Kidney epithelial cell (primary cell): ENCODE measurements around the gene RADIL. TPM values are rescaled to one million over a fixed set of nuclear protein-coding genes. Genes with fewer than 3 reads are reported as not detected.

Experiments
- DNase-seq: peaks from one replicate; pipeline ENCODE4 v3.0.0-alpha.2; 2010; ENCODE audit warnings: low read depth
- H3K27me3 ChIP-seq: 2 replicates; pipeline ENCODE4 v1.6.0; 2011; ENCODE audit warnings: low read length; ENCODE audit not compliant: control insufficient read depth, insufficient read depth
- H3K36me3 ChIP-seq: 2 replicates; pipeline ENCODE4 v1.5.1; 2011; ENCODE audit warnings: low read length; ENCODE audit not compliant: control insufficient read depth, insufficient read depth
- H3K4me3 ChIP-seq: 2 replicates; pipeline ENCODE4 v1.5.1; 2011; ENCODE audit warnings: low read depth, mild to moderate bottlenecking, control low read depth, low read length
- total RNA-seq: library from RNA; depleted of rRNA; stranded (reverse); fragments of >200 nt; gene quantifications from 2 replicates; pipeline ENCODE4 v1.2.3, GENCODE V29; 2015
- TF ChIP-seq, protein P1 (sequence below): IDR thresholded peaks from 2 replicates; pipeline ENCODE4 v1.5.1; 2011; ENCODE audit warnings: mild to moderate bottlenecking, moderate library complexity, low read length, control low read depth, inconsistent platforms; ENCODE audit not compliant: insufficient read depth, poor library complexity, severe bottlenecking

Gene RADIL
- total RNA-seq, 1 donor from 2014 or later = 3.5 TPM

DNA sequence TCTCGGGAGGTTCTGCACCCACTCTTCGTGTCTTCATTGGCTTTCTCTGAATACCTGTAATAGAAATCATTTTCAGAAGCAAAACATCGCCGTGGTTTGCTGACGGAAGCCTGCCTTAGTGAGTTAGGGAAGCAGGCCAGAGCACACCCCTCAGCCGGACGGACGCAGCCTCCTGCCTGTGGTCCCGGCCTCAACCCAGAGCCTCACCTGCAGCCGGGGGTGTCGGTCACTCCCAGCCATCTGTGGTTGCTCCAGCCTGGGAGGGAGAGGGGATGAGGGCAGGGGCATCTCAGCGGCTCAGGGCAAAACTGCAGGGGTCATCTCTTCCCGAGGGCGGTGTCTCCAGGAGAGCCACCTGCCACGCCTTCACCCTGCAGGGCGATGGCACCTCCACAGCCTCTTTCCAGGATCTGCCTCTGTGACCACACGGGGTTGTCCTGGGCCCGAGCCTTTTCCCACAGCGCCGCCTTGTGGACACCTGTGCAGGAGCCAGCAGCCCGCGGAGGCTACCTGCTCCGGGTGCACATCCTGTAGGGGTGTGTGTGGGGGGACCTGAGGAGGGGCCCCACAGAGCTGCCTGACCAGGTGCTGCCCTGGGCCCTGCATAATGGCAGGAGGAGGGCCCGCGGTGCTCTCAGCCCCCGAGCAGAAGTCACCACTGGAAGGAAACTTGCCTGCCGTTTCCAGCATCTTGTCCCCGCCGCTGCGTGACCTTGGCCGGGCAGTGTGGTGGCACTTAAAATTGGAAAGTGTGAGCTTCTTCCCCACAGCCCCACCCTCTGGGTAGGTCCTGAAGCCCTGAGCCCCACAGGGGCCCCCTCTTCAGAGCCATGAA, 129.7 kb downstream of the RADIL start:
- peaks cover 3% of the 10 kb centered on the region for H3K36me3 ChIP-seq
- TF ChIP-seq, protein P1, sequence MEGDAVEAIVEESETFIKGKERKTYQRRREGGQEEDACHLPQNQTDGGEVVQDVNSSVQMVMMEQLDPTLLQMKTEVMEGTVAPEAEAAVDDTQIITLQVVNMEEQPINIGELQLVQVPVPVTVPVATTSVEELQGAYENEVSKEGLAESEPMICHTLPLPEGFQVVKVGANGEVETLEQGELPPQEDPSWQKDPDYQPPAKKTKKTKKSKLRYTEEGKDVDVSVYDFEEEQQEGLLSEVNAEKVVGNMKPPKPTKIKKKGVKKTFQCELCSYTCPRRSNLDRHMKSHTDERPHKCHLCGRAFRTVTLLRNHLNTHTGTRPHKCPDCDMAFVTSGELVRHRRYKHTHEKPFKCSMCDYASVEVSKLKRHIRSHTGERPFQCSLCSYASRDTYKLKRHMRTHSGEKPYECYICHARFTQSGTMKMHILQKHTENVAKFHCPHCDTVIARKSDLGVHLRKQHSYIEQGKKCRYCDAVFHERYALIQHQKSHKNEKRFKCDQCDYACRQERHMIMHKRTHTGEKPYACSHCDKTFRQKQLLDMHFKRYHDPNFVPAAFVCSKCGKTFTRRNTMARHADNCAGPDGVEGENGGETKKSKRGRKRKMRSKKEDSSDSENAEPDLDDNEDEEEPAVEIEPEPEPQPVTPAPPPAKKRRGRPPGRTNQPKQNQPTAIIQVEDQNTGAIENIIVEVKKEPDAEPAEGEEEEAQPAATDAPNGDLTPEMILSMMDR = peak; percentile 99
- H3K27me3 ChIP-seq = no peaks in the 10 kb centered on the region
- no peak overlapping the region for H3K4me3 ChIP-seq
- no peak for DNase-seq

DNA sequence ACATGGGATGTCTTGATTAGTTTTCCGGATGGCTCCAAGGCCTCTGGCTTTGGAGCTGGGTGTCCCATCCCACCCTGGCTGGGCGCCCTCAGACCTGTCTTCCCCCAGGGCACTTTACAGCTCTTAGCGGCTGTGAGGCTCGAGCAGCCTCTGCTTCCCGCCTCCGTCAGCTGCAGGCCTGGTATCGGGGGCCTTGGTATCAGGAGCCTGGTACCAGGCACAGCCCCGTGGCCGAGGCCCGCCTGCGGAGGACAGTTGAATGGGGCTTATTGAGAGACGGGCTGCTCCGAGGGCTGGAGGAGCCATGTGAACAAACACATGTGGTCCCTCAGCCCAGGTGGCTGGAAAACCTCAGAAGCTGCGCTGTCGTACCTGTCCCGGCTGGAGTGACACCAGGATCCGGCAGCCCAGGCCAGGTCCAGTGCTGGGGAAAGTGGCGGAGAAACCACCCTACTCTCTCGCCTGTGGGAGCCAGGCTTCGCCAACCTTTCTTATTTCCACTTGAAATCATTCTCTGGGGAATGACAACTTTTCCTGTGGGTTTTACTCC, 132.0 kb downstream of the RADIL start:
- DNase-seq = no peak
- TF ChIP-seq, protein P1 = no peak
- no peak overlapping the region for H3K4me3 ChIP-seq
- no peaks in the 10 kb centered on the region for H3K27me3 ChIP-seq
- peaks cover 3% of the 10 kb centered on the region for H3K36me3 ChIP-seq

DNA sequence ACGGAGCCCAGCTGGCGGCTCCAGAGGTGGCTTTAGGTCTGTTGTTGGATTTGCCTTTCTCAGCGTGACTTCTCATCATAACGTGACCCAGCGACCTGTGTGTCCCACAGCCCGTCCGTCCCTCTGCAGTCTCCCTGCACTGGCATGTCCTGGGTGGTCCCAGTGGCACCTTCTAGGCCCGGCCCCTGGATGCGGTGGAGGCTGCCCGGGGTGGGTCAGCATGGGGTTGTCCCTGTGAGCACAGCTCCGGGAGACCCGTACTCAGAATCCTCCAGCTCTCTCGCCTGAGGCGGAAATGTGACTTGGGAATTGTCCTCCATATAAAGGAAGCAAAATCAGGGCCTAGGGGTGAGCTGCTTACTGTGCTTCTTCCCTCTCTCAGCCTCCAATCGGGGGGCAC, 133.7 kb downstream of the RADIL start:
- DNase-seq = no peak
- Histone ChIP-seq H3K36me3 (peaks cover 3% of the 10 kb centered on the region), H3K27me3 (no peaks in the 10 kb centered on the region), H3K4me3 (no peak overlapping the region)
- TF ChIP-seq, protein P1 = no peak

DNA sequence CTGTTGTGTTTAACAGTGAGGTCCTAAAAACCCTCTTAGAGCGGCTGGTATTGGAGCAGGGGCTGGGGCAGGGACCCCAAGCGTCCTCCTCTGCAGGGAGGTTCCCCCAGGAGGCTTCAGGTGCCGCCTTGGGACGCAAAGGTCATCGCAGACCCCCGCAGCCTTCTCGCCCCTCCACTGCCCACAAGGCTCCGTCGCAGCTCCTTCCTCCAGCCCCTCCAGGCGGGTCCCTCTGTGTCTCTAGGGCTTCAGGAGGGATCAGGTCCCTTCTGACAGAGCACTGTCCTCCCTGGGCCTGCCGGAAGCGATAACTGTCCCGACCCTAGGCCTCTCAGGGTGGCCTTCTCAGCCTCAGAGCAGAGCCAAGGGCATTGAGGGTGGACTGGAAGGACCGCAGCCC, 134.2 kb downstream of the RADIL start:
- TF ChIP-seq, protein P1 = no peak
- Histone ChIP-seq H3K4me3 (no peak overlapping the region), H3K36me3 (peaks cover 2% of the 10 kb centered on the region), H3K27me3 (no peaks in the 10 kb centered on the region)
- no peak for DNase-seq

Other genes with a start within 250 kb of the RADIL start
- 48.2 and 61.3 TPM in 2 replicates for gene FOXK1, start 201.4 kb downstream of the RADIL start, total RNA-seq
- gene AP5Z1, start 108.1 kb downstream of the RADIL start, total RNA-seq = 71.2 and 85.6 TPM in 2 replicates
- gene PAPOLB, start 21.7 kb downstream of the RADIL start, total RNA-seq = 0.13 and 0.14 TPM in 2 replicates
- gene MMD2, start 75.5 kb upstream of the RADIL start, total RNA-seq = not detected in 2 replicates
- gene RBAK, start 162.1 kb upstream of the RADIL start, total RNA-seq = 7.0 and 11.0 TPM in 2 replicates